GM06990 (cell line): ENCODE results near the gene C1QB.

Experiments
- DNase-seq: peaks from one replicate; pipeline ENCODE4 v3.0.0-alpha.2; 2011; ENCODE audit not compliant: insufficient read length; ENCODE audit errors: extremely low read depth
- H3K27me3 ChIP-seq: replicated peaks from 2 replicates; pipeline ENCODE4 v1.6.0; 2011; ENCODE audit warnings: low read length; ENCODE audit not compliant: control insufficient read depth, insufficient read depth
- H3K36me3 ChIP-seq: 2 replicates; pipeline ENCODE4 v1.5.1; 2011; ENCODE audit warnings: low read length; ENCODE audit not compliant: control insufficient read depth, insufficient read depth
- H3K4me3 ChIP-seq: replicated peaks from 2 replicates; pipeline ENCODE4 v1.5.1; 2011; ENCODE audit warnings: low read depth, mild to moderate bottlenecking, control low read depth, low read length
- CTCF ChIP-seq: IDR thresholded peaks from 2 replicates; pipeline ENCODE4 v1.5.1; 2011; ENCODE audit warnings: low read length, control low read depth, mild to moderate bottlenecking, inconsistent platforms; ENCODE audit not compliant: insufficient read depth, poor library complexity, severe bottlenecking

The C1QB gene

GRCh38 chr1:22711071-22711470, 58.0 kb downstream of the C1QB start:
- Histone ChIP-seq H3K36me3 (no peaks in the 10 kb centered on the region), H3K27me3 (peaks cover 3% of the 10 kb centered on the region), H3K4me3 (no peak overlapping the region)
- no peak for DNase-seq
- no peak for TF ChIP-seq CTCF
